Mononuclear cell (primary cell): Measurements from ENCODE around the gene IQGAP1. TPM values are rescaled to one million over a fixed set of nuclear protein-coding genes. Genes with fewer than 3 reads are reported as not detected.
A peak's percentile ranks its signal among the peaks of the same experiment; 100 is the strongest.
"Not testable (repeated sequence)": the region's sequence is repeated elsewhere in the genome, so short reads cannot be mapped to it uniquely, and the experiment has no call there.

Experiments used
- H3K27me3 ChIP-seq: 2 replicates; pipeline ENCODE4 v1.6.0; 2011; ENCODE audit warnings: low read length, control low read depth; ENCODE audit not compliant: insufficient read depth
- H3K4me1 ChIP-seq: 2 replicates; pipeline ENCODE4 v1.5.1; 2011; ENCODE audit warnings: mild to moderate bottlenecking, low read length, control low read depth; ENCODE audit not compliant: insufficient read depth
- H3K4me3 ChIP-seq: 2 replicates; pipeline ENCODE4 v1.5.1; 2011; ENCODE audit warnings: mild to moderate bottlenecking, low read length, moderate library complexity
- H3K9me3 ChIP-seq: 2 replicates; pipeline ENCODE4 v1.5.1; 2011; ENCODE audit warnings: low read depth, mild to moderate bottlenecking, control low read depth, low read length
- total RNA-seq: library from RNA; depleted of rRNA; stranded (reverse); fragments of >200 nt; gene quantifications from one replicate; pipeline ENCODE4 v1.2.3, GENCODE V29; 2012

IQGAP1 gene
- total RNA-seq, 1 donor = 116 TPM

DNA sequence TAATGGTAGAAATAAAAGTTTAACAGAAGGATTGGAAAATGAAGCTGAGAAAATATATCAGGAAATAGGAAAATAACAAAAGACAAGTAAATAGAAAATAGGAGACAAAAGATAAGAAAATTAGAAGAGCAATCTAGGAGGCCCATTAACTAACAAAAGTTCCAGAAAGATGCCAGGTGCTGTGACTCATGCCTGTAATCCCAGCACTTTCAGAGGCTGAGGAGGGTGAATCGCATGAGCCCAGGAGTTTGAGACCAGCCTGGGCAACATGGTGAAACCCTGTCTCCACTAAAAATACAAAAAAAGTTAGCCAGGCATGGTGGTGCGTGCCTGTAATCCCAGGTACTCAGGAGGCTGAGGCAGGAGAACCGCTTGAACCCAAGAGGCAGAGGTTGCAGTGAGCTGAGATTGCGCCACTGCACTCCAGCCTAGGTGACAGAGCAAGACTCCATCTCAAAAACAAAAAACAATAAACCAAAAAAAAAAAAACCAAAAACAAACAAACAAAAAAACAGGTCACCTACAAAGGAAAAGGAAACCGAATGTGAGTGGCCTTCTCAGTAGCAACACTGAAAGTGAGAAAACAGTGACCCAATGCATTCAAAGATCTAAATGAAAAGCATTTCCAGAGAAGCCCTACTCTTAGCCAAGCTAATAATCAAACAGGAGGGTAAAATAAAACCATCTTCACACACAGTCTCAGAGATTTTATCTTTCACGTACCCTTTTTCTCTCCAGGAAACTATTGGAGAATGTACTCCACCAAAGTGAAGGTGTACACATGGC is 136.2 kb downstream of the IQGAP1 start:
- not testable (repeated sequence) for H3K9me3 ChIP-seq, H3K4me3 ChIP-seq, H3K27me3 ChIP-seq, H3K4me1 ChIP-seq

DNA sequence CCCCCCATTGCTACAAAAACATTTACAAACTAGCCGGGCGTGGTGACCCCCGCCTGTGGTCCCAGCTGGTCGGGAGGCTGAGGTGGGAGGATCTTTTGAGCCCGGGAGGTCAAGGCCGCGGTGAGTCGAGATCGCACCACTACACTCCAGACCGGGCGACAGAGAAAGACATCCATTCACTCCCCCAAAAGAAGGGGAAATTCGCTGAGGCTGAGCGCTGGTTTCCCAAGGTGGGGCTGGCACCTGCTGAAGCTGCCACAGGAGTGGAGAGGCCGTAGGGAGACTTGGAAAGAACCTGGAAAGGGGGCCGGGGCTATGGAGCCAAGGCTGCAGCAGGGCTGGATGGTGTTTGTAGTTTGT is 140.9 kb downstream of the IQGAP1 start:
- peaks cover 25% of the 10 kb centered on the region for H3K4me1 ChIP-seq
- no peaks in the 10 kb centered on the region for H3K9me3 ChIP-seq
- H3K4me3 ChIP-seq = peak overlapping the region; percentile 55

DNA sequence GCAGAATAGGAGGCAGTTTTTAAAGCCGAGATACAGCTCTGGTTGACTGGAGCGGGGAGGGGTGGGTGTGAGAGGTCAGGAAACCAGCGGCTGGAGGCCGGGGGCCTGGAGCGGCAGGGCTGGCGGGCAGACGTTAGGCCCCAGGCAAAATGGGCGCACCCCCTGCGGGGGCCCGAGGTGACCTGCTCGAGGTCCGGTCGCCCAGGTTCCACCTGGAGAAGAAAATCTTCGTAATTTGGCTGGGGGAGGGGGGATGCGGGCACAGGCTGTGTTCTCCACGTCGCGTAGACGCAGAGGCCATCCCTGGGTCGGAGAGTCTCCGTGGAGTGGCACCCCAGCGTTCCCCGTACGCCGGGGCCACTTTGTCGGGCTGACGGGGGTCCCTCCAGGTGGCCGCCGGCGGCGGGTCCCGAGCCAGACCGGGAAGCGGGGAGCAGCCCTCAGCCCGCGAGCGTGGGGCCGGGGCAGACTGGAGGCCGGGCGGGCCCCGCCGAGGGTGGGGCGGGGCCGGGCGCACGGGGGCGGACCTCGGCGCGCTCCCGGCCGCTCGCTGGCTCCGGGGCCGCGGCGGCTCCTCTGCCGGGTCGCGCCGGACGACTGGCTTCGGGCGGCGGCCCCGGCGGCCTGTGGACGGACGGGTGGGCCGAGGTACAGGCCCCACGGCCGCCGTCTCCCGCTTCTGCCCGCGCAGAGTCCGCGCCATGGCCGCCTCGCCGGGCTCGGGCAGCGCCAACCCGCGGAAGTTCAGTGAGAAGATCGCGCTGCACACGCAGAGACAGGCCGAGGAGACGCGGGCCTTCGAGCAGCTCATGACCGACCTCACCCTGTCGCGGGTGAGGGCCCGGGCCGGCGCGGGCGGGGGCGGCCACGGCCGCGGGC is 141.6 kb downstream of the IQGAP1 start, which contains the start of gene CRTC3:
TSS of gene CRTC3 (plus strand) at position 553 of the 879 bp plus-strand sequence. CDS start at position 702, 149 bp downstream.
- H3K4me3 ChIP-seq = peak within 1 kb of the TSS; percentile 55
- H3K9me3 ChIP-seq = no peaks in the 10 kb centered on the region
- H3K27me3 ChIP-seq = no peaks in the 10 kb centered on the region
- H3K4me1 ChIP-seq = peaks cover 28% of the 10 kb centered on the region

More for the DNA sequence above, 140.9 kb downstream of the IQGAP1 start:
- no peaks in the 10 kb centered on the region for H3K27me3 ChIP-seq

DNA sequence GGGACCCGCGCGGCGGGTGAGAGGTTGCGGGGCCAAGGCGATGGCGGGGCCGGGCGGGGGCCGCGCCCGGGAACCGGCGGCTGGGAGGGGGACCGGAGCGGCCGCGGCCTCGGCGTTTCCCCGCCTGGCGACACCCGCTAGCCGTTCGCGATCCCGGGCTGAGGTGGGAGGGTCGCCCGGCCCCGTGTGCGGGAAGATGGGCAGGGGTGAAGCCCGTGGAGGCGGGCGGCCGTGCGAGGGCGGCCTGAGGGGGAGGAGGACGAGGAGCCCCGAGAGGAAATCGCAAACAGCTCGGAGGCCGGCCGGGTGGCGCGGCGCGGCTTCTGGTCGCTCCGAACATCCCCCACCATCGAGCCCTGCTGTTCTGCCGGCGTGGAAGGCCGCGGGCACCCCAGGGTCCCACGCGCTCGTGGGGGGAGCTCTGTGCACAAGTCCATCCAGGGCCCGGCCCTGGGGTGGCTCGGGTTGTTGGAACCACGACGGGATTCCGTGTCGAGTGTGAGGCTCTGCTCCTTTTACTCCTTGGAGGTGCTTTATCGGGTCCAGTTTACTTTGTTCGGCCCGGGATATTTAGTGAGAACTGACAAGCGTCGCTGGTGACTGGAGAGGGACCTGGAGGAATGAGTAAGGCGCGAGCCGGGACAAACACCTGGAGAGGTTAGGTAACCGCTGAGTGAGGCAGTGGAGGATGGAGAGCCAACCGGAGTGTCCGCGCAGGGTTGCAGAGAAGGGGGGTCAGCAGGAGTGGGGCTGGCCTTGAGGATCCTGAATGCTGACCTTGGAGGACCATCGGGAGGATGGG is 142.4 kb downstream of the IQGAP1 start:
- H3K4me3 ChIP-seq = peak overlapping the region; percentile 55
- H3K27me3 ChIP-seq = no peaks in the 10 kb centered on the region
- peaks cover 32% of the 10 kb centered on the region for H3K4me1 ChIP-seq
- H3K9me3 ChIP-seq = no peaks in the 10 kb centered on the region

DNA sequence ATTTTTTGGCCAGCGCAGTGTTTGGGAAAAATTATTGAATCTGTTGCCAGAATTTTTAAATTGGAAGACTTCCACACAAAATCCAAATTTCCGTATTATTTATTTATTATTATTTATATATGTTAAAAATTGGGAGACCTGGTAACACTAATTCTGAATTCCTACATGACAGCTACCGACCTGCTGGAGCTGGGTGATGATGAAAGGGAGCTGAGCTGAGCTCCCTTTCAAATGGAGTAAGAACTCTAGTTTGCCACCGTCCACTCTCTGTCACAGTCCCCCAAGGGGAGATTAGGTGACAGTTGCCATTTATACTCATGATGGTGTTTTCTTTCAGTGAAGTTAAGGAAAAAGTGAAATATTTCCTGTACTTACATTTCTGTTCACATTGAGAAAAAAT is 143.1 kb downstream of the IQGAP1 start:
- Histone ChIP-seq H3K4me3 (peak overlapping the region; percentile 55), H3K9me3 (no peaks in the 10 kb centered on the region), H3K4me1 (peaks cover 33% of the 10 kb centered on the region), H3K27me3 (no peaks in the 10 kb centered on the region)

DNA sequence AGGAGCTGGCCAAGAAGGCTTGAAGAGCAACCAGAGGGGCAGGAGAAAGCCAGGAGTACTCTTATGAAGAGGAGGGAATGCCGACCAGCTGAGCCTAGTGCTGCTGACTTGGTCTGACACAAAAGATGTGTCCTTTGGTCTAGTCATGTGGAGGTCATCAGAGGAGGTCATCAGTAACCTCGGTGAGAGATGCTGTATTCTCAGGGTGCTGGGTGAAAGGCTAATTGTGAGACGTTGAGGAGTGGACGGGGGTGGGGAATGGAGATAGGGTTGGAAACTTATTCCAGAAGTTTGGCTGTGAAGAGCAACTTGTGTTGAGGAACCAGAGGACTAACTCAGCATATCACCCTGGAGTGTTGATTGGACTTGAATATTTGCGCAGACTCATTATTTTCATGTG is 147.2 kb downstream of the IQGAP1 start:
- Histone ChIP-seq H3K4me1 (peaks cover 32% of the 10 kb centered on the region), H3K9me3 (no peaks in the 10 kb centered on the region), H3K4me3 (no peak overlapping the region), H3K27me3 (no peaks in the 10 kb centered on the region)

DNA sequence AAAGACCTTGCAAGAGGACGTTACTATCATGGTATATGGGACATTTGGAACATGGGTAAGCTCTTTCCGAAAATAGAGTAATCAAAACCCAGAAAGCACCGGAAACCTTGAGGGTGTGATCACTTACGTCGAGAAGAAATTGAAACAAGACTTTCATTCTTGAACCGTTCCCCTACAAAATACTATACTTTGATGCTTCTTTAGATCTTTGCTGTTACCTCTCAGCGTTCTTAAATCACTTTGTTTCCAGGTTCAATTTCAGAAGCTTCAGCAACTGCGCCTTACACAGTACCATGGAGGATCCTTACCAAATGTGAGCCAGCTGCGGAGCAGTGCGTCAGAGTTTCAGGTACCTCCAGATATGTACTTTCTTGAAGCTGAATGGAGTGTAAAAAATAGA is 151.7 kb downstream of the IQGAP1 start:
- no peaks in the 10 kb centered on the region for H3K27me3 ChIP-seq
- H3K4me1 ChIP-seq = peaks cover 12% of the 10 kb centered on the region
- H3K9me3 ChIP-seq = no peaks in the 10 kb centered on the region
- no peak overlapping the region for H3K4me3 ChIP-seq

DNA sequence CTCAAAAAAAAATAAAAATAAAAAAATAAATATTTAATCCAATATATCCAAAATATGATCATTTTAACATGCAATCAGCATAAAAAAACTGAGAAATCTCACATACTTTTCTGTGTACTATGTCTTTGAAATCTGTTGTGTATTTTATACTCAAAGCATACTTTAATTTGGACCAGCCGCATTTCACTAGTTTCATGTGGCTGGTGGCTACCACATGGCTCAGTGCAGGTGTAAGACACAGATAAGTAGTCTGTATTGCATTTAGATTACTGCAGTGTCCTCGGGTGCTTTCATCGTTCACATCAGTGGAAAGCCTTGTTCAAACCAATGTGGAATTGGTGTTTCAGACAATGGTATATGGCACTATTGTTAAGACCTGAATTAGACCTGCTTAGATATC is 152.7 kb downstream of the IQGAP1 start:
- Histone ChIP-seq H3K9me3 (no peaks in the 10 kb centered on the region), H3K4me1 (peaks cover 10% of the 10 kb centered on the region), H3K4me3 (no peak overlapping the region), H3K27me3 (no peaks in the 10 kb centered on the region)

DNA sequence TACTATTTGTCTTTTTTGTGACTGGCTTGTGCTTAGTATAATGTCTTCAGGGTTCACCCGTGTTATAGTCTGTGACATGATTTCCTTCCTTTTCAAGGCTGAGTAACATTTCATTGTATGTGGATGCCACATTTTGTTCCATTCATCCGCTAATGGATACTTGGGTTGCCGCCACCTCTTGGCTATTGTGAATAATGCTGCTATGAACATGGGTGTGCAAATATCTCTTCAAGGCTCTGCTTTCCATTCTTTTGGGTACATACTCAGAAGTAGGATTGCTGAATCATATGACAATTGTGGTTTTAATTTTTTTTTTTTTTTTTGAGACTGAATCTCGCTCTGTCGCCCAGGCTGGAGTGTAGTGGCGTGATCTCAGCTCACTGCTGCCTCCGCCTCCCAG is 157.1 kb downstream of the IQGAP1 start:
- Histone ChIP-seq H3K4me1 (peaks cover 16% of the 10 kb centered on the region), H3K9me3 (no peaks in the 10 kb centered on the region), H3K4me3 (no peak overlapping the region), H3K27me3 (no peaks in the 10 kb centered on the region)

DNA sequence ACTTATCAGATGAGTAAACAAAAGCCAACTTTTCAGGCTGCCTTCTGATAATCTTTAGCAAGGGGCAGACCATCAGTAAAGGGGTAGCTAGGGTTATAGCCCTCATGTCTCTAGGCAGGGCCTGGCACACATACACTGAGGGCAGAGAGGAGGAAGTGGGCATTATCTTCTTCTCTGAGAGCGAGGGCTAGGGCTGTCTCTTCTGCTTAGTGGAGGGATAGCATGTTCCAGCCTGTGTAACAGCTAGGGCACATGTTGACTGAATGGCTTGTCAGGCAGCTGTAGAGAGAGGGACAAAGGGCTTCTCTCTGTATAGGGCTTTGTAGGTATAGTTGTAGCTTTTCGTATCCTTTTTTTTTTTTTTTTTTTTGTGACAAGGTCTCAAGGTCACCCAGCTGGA is 159.5 kb downstream of the IQGAP1 start:
- no peaks in the 10 kb centered on the region for H3K9me3 ChIP-seq
- H3K27me3 ChIP-seq = no peaks in the 10 kb centered on the region
- peaks cover 36% of the 10 kb centered on the region for H3K4me1 ChIP-seq
- H3K4me3 ChIP-seq = no peak overlapping the region

DNA sequence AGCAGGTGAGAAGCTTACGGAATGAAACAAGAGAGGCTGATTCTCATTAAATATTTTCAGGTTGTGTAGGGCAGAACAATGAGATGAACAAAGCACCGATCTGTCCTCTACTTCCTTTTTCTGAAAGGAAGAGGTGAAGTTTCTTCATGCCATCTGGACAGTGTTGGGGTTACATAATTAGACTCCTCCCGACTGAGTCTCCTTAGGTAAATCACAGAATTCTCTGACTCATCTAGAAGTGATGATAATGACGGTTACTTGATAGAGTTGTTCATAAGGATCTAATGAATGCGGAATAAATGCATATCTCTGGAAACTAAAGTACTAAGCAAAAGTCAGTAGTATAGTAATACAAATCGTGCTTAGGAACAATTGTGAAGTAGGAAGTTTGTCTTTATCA is 162.9 kb downstream of the IQGAP1 start:
- H3K4me3 ChIP-seq = no peak overlapping the region
- peaks cover 54% of the 10 kb centered on the region for H3K4me1 ChIP-seq
- no peaks in the 10 kb centered on the region for H3K9me3 ChIP-seq
- H3K27me3 ChIP-seq = no peaks in the 10 kb centered on the region

Other genes starting within 250 kb of the IQGAP1 start
- gene SEMA4B, start 186.9 kb upstream of the IQGAP1 start, total RNA-seq = 7.9 TPM
- 33.2 TPM for gene CIB1, start 154.3 kb upstream of the IQGAP1 start, total RNA-seq
- gene GDPGP1, start 154.0 kb upstream of the IQGAP1 start, total RNA-seq = 3.7 TPM
- 0.31 TPM for gene TTLL13, start 138.7 kb upstream of the IQGAP1 start, total RNA-seq
- 36.2 TPM for gene NGRN, start 122.6 kb upstream of the IQGAP1 start, total RNA-seq
- under 0.01 TPM for gene ZNF774, start 36.0 kb upstream of the IQGAP1 start, total RNA-seq
- 58.2 TPM for gene CRTC3, start 141.7 kb downstream of the IQGAP1 start, total RNA-seq